LNCAP (cell line): ENCODE data around the gene CEBPB.

Experiments
- CTCF ChIP-seq: fragments of 450-650 bp; IDR thresholded peaks from 2 replicates; pipeline ENCODE4 v1.5.1; 2017; ENCODE audit warnings: mild to moderate bottlenecking

Gene CEBPB

GRCh38 chr20:50193199-50193835 lies 2.7 kb downstream of the CEBPB start:
- TF ChIP-seq CTCF = no peak

GRCh38 chr20:50193836-50194421 lies 3.3 kb downstream of the CEBPB start:
- TF ChIP-seq CTCF = no peak

- TF ChIP-seq CTCF = no peak
Observed at GRCh38 chr20:50194422-50194830, 3.8 kb downstream of the CEBPB start.

GRCh38 chr20:50194831-50195523 lies 4.3 kb downstream of the CEBPB start:
- no peak for TF ChIP-seq CTCF

- no peak for TF ChIP-seq CTCF
Observed at GRCh38 chr20:50195524-50196120, 5.0 kb downstream of the CEBPB start.

GRCh38 chr20:50196248-50196647 lies 5.6 kb downstream of the CEBPB start:
- no peak for TF ChIP-seq CTCF

GRCh38 chr20:50196896-50197295 lies 6.3 kb downstream of the CEBPB start:
- no peak for TF ChIP-seq CTCF
